SK-N-SH (cell line): ENCODE results near the gene WWOX. TPM values are rescaled to one million over a fixed set of nuclear protein-coding genes. Genes with fewer than 3 reads are reported as not detected.
A peak's percentile ranks its signal among the peaks of the same experiment; 100 is the strongest.

Source experiments
- CTCF ChIA-PET: fragments of 300-600, 350-600 bp; formaldehyde crosslinking; extraction: SDS; loops from one replicate; lab custom pipeline; 2021; lab: Yijun Ruan, JAX
- POLR2A ChIA-PET: fragments of 350-600 bp; sonication (Branson Sonifier 250); formaldehyde crosslinking; extraction: SDS; loops from one replicate; lab custom pipeline; 2020; ENCODE audit warnings: antibody characterized with exemption, inconsistent platforms; lab: Yijun Ruan, JAX
- DNase-seq: peaks from one replicate; pipeline ENCODE4 v3.0.0; 2012
- H2AFZ ChIP-seq: fragments of 200-600 bp; sonication (generic); 2 replicates; pipeline ENCODE4 v1.8.1; 2016; ENCODE audit warnings: antibody characterized with exemption, mild to moderate bottlenecking, low read depth
- H3F3A ChIP-seq: fragments of 200-600 bp; sonication (generic); replicated peaks from 2 replicates; pipeline ENCODE3; 2016; ENCODE audit warnings: antibody characterized with exemption, mild to moderate bottlenecking; ENCODE audit not compliant: insufficient read depth
- H3K27ac ChIP-seq, 2 experiments: fragments of 200-500 bp in 1 of 2; fragments of 200-600 bp in 1 of 2; sonication (Bioruptor generic) in 1 of 2; sonication (generic), shearing (Covaris generic) in 1 of 2; 2 replicates each; pipeline versions ENCODE4 v1.5.1 to v1.6.1; 2014 to 2016; ENCODE audit warnings: low read depth in 2 of 2, inconsistent platforms in 1 of 2, low read length in 1 of 2, mild to moderate bottlenecking in 1 of 2, mixed read lengths in 1 of 2
- H3K27me3 ChIP-seq: fragments of 200-600 bp; sonication (generic), shearing (Covaris generic); 2 replicates; pipeline ENCODE4 v1.6.1; 2016; ENCODE audit warnings: mixed run types; ENCODE audit not compliant: insufficient read depth
- H3K36me3 ChIP-seq, 2 experiments: fragments of 200-500 bp in 1 of 2; fragments of 200-600 bp in 1 of 2; sonication (Bioruptor generic) in 1 of 2; sonication (generic) in 1 of 2; replicated peaks in 1 of 2; 2 replicates each; pipeline versions ENCODE3 to v1.5.1; 2014 to 2016; ENCODE audit warnings: low read length in 1 of 2, mild to moderate bottlenecking in 1 of 2; ENCODE audit not compliant: insufficient read depth in 2 of 2, control insufficient read depth in 1 of 2
- H3K4me1 ChIP-seq, 2 experiments: fragments of 200-500 bp in 1 of 2; fragments of 200-600 bp in 1 of 2; sonication (Bioruptor generic) in 1 of 2; sonication (generic), shearing (Covaris generic) in 1 of 2; 2 replicates each; pipeline versions ENCODE4 v1.5.1 to v1.6.1; 2014 to 2016; ENCODE audit warnings: low read depth in 1 of 2, low read length in 1 of 2, mixed run types in 1 of 2; ENCODE audit not compliant: insufficient read depth in 2 of 2, control insufficient read depth in 1 of 2
- H3K4me2 ChIP-seq: fragments of 200-600 bp; sonication (generic), shearing (Covaris generic); 2 replicates; pipeline ENCODE4 v1.6.1; 2017; ENCODE audit warnings: mixed run types
- H3K4me3 ChIP-seq, 2 experiments: fragments of 200-500 bp in 1 of 2; fragments of 200-600 bp in 1 of 2; sonication (Bioruptor generic) in 1 of 2; sonication (generic), shearing (Covaris generic) in 1 of 2; 2 replicates each; pipeline versions ENCODE4 v1.5.1 to v1.8.1; 2014 to 2016; ENCODE audit warnings: low read depth in 2 of 2, inconsistent platforms in 1 of 2, low read length in 1 of 2, mild to moderate bottlenecking in 1 of 2, mixed read lengths in 1 of 2, moderate library complexity in 1 of 2
- H3K79me2 ChIP-seq: fragments of 200-600 bp; sonication (generic); 2 replicates; pipeline ENCODE4 v1.8.1; 2017; ENCODE audit warnings: mild to moderate bottlenecking; ENCODE audit not compliant: insufficient read depth
- H3K9ac ChIP-seq: fragments of 200-600 bp; sonication (generic); 2 replicates; pipeline ENCODE4 v1.6.1; 2017; ENCODE audit warnings: mixed run types
- H3K9me2 ChIP-seq: fragments of 200-600 bp; sonication (generic); 2 replicates; pipeline ENCODE4 v1.6.1; 2017; ENCODE audit warnings: mixed run types
- H3K9me3 ChIP-seq: fragments of 200-600 bp; sonication (generic); 2 replicates; pipeline ENCODE4 v1.6.1; 2017; ENCODE audit warnings: mixed run types, mild to moderate bottlenecking, moderate library complexity
- H4K20me1 ChIP-seq: fragments of 200-600 bp; sonication (generic); 2 replicates; pipeline ENCODE4 v1.6.1; 2017; ENCODE audit warnings: mild to moderate bottlenecking, mixed run types; ENCODE audit not compliant: insufficient read depth
- EP300 ChIP-seq, 2 experiments: IDR thresholded peaks; 2 replicates each; pipeline versions ENCODE4 v1.4.0 to v1.6.1; 2012; ENCODE audit warnings: borderline replicate concordance in 1 of 2, low read depth in 1 of 2, low read length in 1 of 2
- FOSL2 ChIP-seq: IDR thresholded peaks from 2 replicates; pipeline ENCODE4 v1.4.0; 2012; ENCODE audit warnings: low read depth, mild to moderate bottlenecking, moderate library complexity, borderline replicate concordance
- GABPA ChIP-seq: IDR thresholded peaks from 2 replicates; pipeline ENCODE4 v1.4.0; 2012; ENCODE audit warnings: low read depth, mild to moderate bottlenecking
- GATA2 ChIP-seq: sonication (generic); formaldehyde crosslinking; IDR thresholded peaks from 2 replicates; pipeline ENCODE4 v1.5.0; 2020; ENCODE audit warnings: mild to moderate bottlenecking, missing genetic modification reagents
- MEF2A ChIP-seq: IDR thresholded peaks from 2 replicates; pipeline ENCODE4 v1.4.0; 2012; ENCODE audit warnings: low read depth, borderline replicate concordance
- MXI1 ChIP-seq: IDR thresholded peaks from 2 replicates; pipeline ENCODE4 v1.6.1; 2012; ENCODE audit warnings: mild to moderate bottlenecking, low read depth, low read length, improper control_type of control experiment
- RFX5 ChIP-seq: IDR thresholded peaks from 2 replicates; pipeline ENCODE4 v1.6.1; 2012; ENCODE audit warnings: mild to moderate bottlenecking, improper control_type of control experiment, low read length
- TCF12 ChIP-seq: IDR thresholded peaks from 2 replicates; pipeline ENCODE4 v1.4.0; 2012
- WGBS: methylation state at CpG from one replicate; pipeline ENCODE4 v1.1.6; 2017; ENCODE audit warnings: low lambda C conversion rate; 5-methylcytosine and 5-hydroxymethylcytosine counted together
- polyA plus RNA-seq, 3 experiments: library from polyadenylated mRNA; depleted of rRNA; stranded (reverse); fragments of >200 nt; gene quantifications; 2 replicates each; pipeline ENCODE4 v1.2.3, GENCODE V29; 2012

Gene WWOX
- polyA plus RNA-seq, 1 of the 3 experiments (the other 2 are of a cell fraction), result 10.8 TPM

GRCh38 chr16:78183437-78184237 is 84.2 kb downstream of the WWOX start:
- H3K27me3 ChIP-seq, result no peaks in the 10 kb centered on the region
- H3F3A ChIP-seq, result peaks cover 7% of the 10 kb centered on the region
- no peaks in the 10 kb centered on the region for H3K9me3 ChIP-seq
- H3K4me1 ChIP-seq, result peaks cover 6 to 12% of the 10 kb centered on the region in 2 experiments; a peak in 2 of 4 replicates
- peak; percentile 32 for DNase-seq
- CTCF ChIA-PET, result interaction anchor here (1.3 kb wide), 1 partner anchor 15 kb away, joined by 3 read pairs; no protein-coding TSS in a partner anchor
- H3K36me3 ChIP-seq, result no peaks in the 10 kb centered on the region
- H4K20me1 ChIP-seq, result no peaks in the 10 kb centered on the region
- WGBS, result 52% methylated on average over 13 of the region's 15 CpGs
- H3K79me2 ChIP-seq, result no peaks in the 10 kb centered on the region; the same call in 1 of the 2 replicates
- H3K9me2 ChIP-seq, result no peaks in the 10 kb centered on the region
- H2AFZ ChIP-seq, result 0 out of 2 replicates have a peak overlapping the region, but pooled peaks have one; percentile 52
- no peak for TF ChIP-seq RFX5
- TF ChIP-seq EP300 (IDR thresholded peaks at IDR 0.05; ENCODE audit: borderline replicate concordance in 1 of 2, low read depth in 1 of 2, low read length in 1 of 2), result no peak
- H3K27ac ChIP-seq, result peak overlapping the region; percentile 64 to 80; a peak in 2 of 4 replicates
- H3K9ac ChIP-seq, result no peak overlapping the region
- H3K4me3 ChIP-seq, result peak overlapping the region; percentile 10 to 27; a peak in 3 of 4 replicates
- peak overlapping the region; percentile 66 for H3K4me2 ChIP-seq
- POLR2A ChIA-PET, result no interaction called here

- no peaks in the 10 kb centered on the region for H3K9me3 ChIP-seq
- CTCF ChIA-PET, result no interaction called here
- 26% methylated on average over 13 of the region's 13 CpGs for WGBS
- H4K20me1 ChIP-seq, result no peaks in the 10 kb centered on the region
- H3K9me2 ChIP-seq, result no peaks in the 10 kb centered on the region
- TF ChIP-seq GABPA (no peak), TCF12 (peak; percentile 48), MXI1 (0 out of 2 replicates have a peak, but pooled peaks have one; percentile 26), FOSL2 (0 out of 2 replicates have a peak, but pooled peaks have one; percentile 21), MEF2A (no peak), GATA2 (CRISPR knock-in tag) (peak; percentile 17; the same call in 1 of the 2 replicates)
- peak overlapping the region; percentile 10 to 27; a peak in 3 of 4 replicates for H3K4me3 ChIP-seq
- no peaks in the 10 kb centered on the region for H3K79me2 ChIP-seq
- DNase-seq, result peak; percentile 49
- peaks cover 7% of the 10 kb centered on the region for H3F3A ChIP-seq
- H3K36me3 ChIP-seq, result no peaks in the 10 kb centered on the region
- H3K27me3 ChIP-seq, result no peaks in the 10 kb centered on the region
- H2AFZ ChIP-seq, result peak overlapping the region; percentile 52; the same call in 1 of the 2 replicates
- peak overlapping the region; percentile 64 to 80; a peak in 2 of 4 replicates for H3K27ac ChIP-seq
- peaks cover 6 to 12% of the 10 kb centered on the region in 2 experiments; a peak in 2 of 4 replicates for H3K4me1 ChIP-seq
- POLR2A ChIA-PET, result no interaction called here
- no peak overlapping the region for H3K9ac ChIP-seq
- peak overlapping the region; percentile 66 for H3K4me2 ChIP-seq
These were observed 85.1 kb downstream of the WWOX start for GRCh38 chr16:78184238-78185183.
